A549 treated with AZD2906 at 1 μM for 4 hours (cell line): ENCODE data around the gene SNX17. TPM values are rescaled to one million over a fixed set of nuclear protein-coding genes. Genes with fewer than 3 reads are reported as not detected.

Experiments
- total RNA-seq: library from RNA; stranded (reverse); fragments of 200-300 nt; extraction: Qiagen RNA extraction; gene quantifications from 5 replicates; pipeline ENCODE4 v1.2.3, GENCODE V29; 2022

Gene SNX17, protein sequence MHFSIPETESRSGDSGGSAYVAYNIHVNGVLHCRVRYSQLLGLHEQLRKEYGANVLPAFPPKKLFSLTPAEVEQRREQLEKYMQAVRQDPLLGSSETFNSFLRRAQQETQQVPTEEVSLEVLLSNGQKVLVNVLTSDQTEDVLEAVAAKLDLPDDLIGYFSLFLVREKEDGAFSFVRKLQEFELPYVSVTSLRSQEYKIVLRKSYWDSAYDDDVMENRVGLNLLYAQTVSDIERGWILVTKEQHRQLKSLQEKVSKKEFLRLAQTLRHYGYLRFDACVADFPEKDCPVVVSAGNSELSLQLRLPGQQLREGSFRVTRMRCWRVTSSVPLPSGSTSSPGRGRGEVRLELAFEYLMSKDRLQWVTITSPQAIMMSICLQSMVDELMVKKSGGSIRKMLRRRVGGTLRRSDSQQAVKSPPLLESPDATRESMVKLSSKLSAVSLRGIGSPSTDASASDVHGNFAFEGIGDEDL
- 135 to 144 TPM (median 142 TPM) in 5 replicates for total RNA-seq

DNA sequence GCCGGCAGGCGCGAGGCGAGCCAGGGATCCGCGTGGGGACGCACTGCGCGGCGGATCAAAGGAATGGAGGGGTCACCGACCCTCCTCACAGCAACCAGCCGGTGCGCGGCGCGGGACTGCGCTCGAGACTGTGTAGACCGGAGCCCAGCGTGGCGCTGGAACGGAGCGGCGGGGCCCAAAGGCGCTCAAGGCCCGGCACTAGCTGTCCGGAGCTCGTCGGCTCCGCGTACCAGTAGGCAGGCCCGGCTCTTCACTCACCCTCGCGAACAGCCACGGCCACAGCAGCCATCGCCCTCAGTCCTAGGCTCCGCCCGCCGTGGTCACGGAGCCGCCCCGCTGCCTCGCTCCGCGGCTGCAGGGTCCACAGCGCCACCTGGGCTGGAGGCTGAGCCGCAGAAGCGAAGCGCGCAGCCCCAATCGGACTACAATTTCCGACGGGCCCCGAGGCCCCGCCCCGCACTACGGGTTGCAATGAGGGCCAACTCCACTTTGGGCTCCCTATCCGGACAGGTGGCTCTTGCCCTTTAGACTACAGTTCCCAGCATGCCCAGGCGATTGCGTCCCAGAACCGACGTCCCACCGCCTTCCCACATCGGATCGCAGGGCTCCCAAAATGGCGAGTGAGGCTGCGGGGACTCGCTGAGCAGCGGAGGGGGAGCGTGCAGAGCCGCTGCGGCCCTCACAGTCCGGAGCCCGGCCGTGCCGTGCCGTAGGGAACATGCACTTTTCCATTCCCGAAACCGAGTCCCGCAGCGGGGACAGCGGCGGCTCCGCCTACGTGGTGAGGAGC, at the start of gene SNX17, which contains the start of gene EIF2B4:
Gene SNX17 (plus strand): TSS at position 591 of the 790 bp plus-strand sequence. CDS start 128 bp downstream, at position 719.
Gene EIF2B4 (minus strand): TSS at position 313 of the 790 bp plus-strand sequence. CDS start 24 bp downstream, at position 289.

DNA sequence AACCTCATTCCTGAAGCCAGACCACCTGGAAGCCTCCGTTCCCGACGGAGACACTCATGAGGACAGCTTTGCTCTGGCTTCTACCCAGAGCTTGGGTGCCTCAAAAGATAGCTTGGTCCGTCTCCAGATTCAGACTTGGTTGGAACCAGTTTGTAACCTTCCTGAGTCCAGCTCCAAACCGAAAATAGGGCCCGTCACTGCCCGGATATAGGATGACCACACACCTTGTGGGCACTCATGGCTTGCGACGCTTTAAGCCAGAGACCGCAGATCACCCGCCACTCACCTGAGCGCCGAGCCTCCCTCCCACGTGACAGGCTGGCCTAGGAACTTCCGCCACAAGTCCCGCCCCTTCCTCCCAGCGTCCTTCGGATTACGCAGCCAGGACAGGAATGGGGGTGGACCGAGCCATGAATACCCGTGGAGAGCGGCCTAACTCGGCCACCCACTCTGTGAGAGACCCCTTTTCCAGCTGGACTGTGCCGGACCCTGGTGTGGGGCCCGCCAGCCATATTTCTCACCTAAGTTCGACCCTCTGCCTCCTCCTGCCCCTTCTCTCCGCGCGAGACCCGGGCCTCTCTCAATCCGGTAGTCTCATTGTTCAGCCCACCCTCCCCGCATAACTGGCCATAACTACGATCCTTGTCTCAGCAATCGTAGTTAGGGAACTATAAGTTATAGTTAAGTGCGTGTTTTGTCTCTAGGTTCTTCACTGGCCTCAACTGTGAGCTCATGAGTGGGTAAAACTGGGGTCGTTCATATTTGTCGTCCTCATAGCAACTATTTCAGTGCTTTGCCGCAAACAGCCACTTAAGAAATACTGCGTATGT, 47.4 kb upstream of the SNX17 start, which contains the start of gene MPV17:
Gene MPV17 (minus strand): TSS at position 332 of the 830 bp plus-strand sequence. CDS start 580 bp downstream, outside the sequence.

DNA sequence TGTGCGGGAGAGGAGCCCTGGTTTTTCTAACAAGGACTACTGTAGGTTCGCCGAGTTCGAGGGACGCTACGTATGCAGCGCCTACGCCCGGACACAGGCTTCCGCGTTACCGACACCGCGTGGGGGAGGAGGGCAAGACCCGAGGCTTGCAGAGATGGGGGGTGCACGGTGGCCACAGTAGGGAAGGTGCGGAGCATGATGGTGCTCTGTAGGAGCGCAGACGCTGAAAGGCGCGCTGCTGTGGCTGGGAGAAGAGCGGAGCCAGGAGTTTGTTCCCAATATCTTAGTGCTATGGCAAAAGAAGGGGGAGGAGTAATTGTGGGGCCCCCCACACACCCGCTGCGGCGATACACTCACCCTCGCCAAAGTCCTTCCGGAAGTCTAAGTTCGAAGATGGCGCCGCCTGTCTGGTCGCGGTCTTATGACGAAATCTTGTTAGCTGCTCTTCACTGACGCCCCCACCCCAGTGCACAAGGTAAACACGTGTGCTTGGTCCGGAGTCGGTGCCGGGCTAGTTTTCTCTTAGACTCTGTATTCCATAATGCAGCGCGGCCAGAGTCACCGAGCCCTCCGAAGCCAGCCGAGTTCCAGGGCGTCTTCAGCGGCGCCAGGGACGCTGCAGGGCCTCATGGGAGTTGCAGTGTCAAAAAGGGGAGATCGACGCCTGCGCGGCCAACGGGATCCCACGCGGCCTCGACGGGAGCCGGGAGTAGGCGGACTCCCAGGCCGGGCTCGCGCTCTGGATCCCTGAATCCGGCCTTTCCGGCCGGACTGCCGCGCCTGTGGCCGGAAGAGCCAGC, 13.8 kb upstream of the SNX17 start, which contains the start of gene GTF3C2:
Gene GTF3C2 (minus strand): TSS at position 383 of the 800 bp plus-strand sequence. CDS start 13,210 bp downstream, outside the sequence.

DNA sequence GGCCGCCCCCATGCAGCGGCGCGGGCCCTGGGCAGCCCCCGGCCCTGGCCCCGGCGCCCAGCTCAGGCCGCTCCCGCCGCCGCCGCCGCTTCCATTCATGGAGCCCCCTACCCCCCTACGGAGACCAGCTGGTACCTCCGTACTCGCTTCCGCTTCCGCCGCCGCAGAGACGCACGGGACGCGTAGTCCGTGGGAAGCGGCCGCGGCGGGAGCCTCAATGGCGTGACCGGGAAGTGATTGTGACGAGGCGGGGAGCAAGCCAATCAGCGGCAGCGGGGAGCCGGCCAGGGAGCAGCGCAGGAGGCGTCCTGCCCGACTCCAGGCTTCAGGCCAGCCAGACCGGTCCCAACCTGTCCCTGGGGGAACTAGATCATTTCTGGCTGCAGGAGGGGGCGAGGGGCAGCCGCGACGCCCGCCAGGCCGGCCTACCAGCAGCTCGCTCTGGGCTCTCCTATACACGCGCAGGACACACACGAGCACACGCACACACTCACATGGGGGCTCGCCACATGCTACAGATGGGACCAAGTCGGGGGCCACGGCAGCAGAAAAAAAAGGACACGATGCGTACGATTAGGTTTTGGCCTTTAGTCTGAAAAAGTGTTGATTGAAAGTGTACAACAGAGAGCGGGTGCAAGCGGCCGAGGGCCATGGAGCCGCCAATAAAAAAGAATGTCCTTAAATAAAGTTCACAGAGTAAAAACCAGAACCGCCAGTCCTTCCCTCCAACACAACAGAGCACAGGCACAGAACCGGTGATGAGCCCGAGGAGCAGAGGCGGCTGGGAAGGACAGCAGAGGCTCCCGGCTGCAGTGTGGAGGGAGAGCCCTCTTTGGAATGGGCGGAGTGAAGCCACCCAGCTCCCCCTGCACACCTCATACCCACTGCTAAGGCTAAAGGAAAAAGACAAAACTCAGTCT, 10.5 kb downstream of the SNX17 start, which contains the start of gene ZNF513:
Gene ZNF513 (minus strand): TSS at position 109 of the 920 bp plus-strand sequence. CDS start 208 bp downstream, outside the sequence.

DNA sequence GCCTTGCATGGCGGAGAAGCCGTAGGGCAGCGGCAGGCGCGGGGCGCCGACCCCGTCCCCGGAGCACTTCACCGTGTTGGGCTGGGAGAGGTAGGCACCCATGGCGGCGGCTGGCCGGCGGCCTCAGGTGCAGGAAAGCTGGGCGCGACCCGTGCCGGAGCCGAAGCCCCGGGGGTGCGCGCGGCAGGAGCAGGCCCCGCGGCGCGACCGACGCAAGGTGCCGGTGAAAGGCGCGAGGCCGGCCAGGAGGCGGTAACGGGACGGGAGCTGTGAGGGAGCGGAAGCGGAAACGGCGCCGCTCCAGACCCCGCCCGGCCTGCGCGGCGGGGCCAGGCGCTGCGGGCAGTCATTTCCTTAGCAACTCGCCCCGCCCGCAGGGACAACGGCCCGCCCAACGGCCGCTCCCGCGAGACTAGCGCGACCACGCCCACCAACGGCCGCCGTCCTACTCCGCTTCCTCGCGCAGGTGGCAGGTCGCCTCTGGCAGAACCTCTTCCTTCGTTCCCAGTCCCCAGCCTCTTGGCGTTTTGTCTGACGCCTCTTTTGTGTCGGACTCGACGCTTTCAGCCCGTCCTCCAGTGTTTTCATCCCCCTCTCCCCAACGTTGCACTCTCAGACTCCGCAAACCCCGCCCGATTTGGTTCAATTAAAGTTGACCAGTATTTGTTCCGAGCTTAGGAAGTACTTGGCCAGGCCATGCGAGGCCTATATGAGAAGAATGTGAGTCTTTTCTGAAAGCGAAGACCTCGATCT, 39.1 kb downstream of the SNX17 start, which contains the start of gene PPM1G:
Gene PPM1G (minus strand): TSS at position 271 of the 753 bp plus-strand sequence. CDS start 169 bp downstream, at position 102.

Other genes starting within 250 kb of the SNX17 start
- 1.3 to 1.6 TPM (median 1.3 TPM) in 5 replicates for gene ABHD1, start 246.8 kb upstream of the SNX17 start, total RNA-seq
- 44.7 to 60.6 TPM (median 57.0 TPM) in 5 replicates for gene PREB, start 236.0 kb upstream of the SNX17 start, total RNA-seq
- not detected in 5 replicates for gene PRR30, start 231.2 kb upstream of the SNX17 start, total RNA-seq
- not detected in 5 replicates for gene TCF23, start 221.6 kb upstream of the SNX17 start, total RNA-seq
- 211 to 221 TPM (median 213 TPM) in 5 replicates for gene ATRAID, start 158.6 kb upstream of the SNX17 start, total RNA-seq
- 56.8 to 66.0 TPM (median 63.6 TPM) in 5 replicates for gene SLC5A6, start 158.3 kb upstream of the SNX17 start, total RNA-seq
- gene CAD, start 153.2 kb upstream of the SNX17 start, total RNA-seq, result 49.7 to 63.9 TPM (median 61.7 TPM) in 5 replicates
- gene SLC30A3, start 107.6 kb upstream of the SNX17 start, total RNA-seq, result 2.6 to 3.4 TPM (median 3.2 TPM) in 5 replicates
- not detected in 5 replicates for gene DNAJC5G, start 95.2 kb upstream of the SNX17 start, total RNA-seq
- 0.82 to 1.2 TPM (median 0.95 TPM) in 5 replicates for gene TRIM54, start 88.2 kb upstream of the SNX17 start, total RNA-seq
- 1.2 to 2.5 TPM (median 1.8 TPM) in 5 replicates for gene UCN, start 62.2 kb upstream of the SNX17 start, total RNA-seq
- gene MPV17, start 47.5 kb upstream of the SNX17 start, total RNA-seq, result 71.0 to 91.6 TPM (median 84.4 TPM) in 5 replicates
- 56.0 to 61.4 TPM (median 59.5 TPM) in 5 replicates for gene GTF3C2, start 13.9 kb upstream of the SNX17 start, total RNA-seq
- 52.8 to 60.6 TPM (median 55.7 TPM) in 5 replicates for gene EIF2B4, start 278 bp upstream of the SNX17 start, total RNA-seq
- 11.8 to 14.7 TPM (median 13.8 TPM) in 5 replicates for gene ZNF513, start 10.1 kb downstream of the SNX17 start, total RNA-seq
- gene PPM1G, start 39.0 kb downstream of the SNX17 start, total RNA-seq, result 156 to 166 TPM (median 158 TPM) in 5 replicates
- gene NRBP1, start 58.0 kb downstream of the SNX17 start, total RNA-seq, result 122 to 134 TPM (median 129 TPM) in 5 replicates
- gene KRTCAP3, start 71.8 kb downstream of the SNX17 start, total RNA-seq, result 0.47 to 0.72 TPM (median 0.61 TPM) in 4 of 5 replicates, not detected in the other
- 7.7 to 8.7 TPM (median 8.3 TPM) in 5 replicates for gene IFT172, start 119.1 kb downstream of the SNX17 start, total RNA-seq
- 4.2 to 5.4 TPM (median 4.5 TPM) in 5 replicates for gene FNDC4, start 124.6 kb downstream of the SNX17 start, total RNA-seq
- gene GCKR, start 126.2 kb downstream of the SNX17 start, total RNA-seq, result 0.10 to 0.42 TPM (median 0.32 TPM) in 5 replicates
- gene ZNF512, start 212.4 kb downstream of the SNX17 start, total RNA-seq, result 14.8 to 19.7 TPM (median 17.7 TPM) in 5 replicates